ENCODE measurements around the gene EPHB2.

The EPHB2 gene

DNA sequence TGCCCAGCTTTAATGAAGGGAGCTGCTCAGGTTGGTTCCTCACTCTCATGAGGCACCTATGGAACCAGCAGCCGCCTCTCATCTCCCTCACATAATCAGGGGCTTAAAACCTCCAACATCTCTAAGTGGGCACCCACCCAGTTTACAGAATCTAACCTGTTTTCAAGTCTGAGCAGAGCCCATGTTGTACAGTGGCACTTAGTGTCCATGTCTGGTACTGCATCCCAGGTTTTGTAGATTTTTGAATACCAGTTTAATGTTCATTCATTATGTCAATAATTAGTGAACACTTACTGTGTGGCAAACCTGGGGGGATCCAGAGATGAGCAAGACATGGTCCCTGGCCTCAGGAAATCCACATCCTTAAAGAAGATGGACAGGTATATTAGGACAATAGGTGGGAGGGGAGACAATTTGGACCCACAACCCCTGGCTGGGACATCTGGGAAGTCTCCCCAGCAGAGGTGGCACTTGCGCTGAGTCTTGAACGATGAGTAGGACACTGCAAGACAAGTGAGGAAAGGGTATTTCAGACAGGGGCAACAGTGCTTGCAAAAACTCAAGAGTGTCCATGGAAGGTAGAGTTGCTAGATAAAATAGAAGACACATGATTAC is 178.7 kb downstream of the EPHB2 start:
- peak; percentile 41 for DNase-seq

DNA sequence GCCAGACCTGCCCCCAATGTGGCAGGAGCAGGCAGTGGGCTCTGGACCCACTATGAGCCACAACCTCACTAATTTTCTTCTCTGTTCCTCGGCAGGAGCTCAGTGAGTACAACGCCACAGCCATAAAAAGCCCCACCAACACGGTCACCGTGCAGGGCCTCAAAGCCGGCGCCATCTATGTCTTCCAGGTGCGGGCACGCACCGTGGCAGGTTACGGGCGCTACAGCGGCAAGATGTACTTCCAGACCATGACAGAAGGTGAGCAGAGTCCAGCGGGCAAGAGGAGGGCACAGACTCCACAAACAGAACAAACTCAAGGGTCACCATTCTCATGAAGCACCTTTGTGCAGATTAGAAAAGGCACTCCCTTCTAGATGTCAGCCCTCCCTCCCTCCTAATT is 182.2 kb downstream of the EPHB2 start:
- no peak for DNase-seq

DNA sequence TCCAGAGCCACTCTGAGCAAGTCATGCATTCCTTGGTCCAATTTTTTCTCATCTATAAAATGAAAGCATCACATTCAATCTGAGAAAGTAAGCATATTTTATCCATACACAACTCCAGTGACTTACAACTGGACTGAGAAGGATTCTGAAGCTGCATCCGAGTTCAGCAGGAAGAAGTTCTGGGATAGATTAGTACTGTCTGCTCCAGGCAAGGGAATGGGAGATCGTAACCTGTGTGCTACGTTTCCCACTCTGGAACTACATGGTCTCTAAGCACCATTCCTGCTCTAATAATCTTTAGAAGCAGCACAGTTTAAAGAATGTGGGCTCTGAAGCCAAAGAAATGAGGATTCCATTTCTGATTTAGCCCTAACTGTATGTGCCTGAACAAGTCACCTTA is 182.7 kb downstream of the EPHB2 start:
- no peak for DNase-seq

DNA sequence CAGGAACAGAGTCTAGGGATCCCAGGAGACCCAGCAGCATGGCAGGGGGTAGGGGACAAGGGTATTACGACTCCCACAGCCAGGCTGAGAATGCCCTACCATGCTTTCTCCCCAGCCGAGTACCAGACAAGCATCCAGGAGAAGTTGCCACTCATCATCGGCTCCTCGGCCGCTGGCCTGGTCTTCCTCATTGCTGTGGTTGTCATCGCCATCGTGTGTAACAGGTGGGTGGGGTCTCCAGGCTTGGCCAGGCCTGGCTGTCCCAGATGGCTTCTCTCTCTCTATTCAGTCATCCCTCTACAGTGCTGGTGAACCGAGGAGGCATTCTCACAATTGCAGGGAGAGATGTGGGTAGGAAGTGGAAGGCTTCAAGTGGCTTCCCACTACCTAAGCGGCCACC is 184.7 kb downstream of the EPHB2 start:
- DNase-seq: no peak

DNA sequence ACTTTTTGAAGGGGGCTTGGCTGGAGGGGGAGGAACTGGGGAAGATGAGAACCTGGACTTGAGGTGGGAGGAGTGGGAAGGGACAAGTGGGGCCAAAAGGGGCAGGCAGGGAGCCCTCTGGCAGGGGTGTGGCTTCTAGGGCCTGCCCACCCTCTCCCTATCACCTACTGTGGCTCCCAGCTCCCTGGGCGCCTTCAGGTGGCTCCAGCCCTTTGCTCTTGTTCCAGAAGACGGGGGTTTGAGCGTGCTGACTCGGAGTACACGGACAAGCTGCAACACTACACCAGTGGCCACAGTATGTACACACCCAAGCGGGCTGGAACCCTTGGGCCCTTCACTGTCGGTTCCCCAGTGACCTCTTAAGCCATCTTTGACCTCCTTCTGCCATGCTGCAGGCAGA is 185.5 kb downstream of the EPHB2 start:
- DNase-seq: no peak

DNA sequence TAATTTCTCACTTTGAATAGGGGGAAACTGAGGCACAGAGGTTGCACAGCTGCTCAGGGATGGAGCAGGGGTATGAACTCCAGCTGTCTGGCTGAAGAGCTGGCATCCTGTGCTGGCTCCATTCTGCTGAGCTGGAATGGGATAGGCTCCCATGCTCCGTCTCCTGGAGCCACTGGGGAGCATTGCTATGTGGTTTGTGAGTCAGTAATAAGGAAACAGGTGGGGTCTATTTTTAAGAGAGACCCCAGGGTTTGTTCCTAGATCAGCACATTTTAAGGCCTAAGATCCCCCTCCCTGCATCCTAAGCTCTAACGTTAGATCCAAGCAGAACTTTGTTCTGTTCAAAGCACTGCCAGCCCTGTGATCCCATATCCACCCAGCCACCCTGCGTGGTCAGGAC is 189.8 kb downstream of the EPHB2 start:
- DNase-seq: no peak

DNA sequence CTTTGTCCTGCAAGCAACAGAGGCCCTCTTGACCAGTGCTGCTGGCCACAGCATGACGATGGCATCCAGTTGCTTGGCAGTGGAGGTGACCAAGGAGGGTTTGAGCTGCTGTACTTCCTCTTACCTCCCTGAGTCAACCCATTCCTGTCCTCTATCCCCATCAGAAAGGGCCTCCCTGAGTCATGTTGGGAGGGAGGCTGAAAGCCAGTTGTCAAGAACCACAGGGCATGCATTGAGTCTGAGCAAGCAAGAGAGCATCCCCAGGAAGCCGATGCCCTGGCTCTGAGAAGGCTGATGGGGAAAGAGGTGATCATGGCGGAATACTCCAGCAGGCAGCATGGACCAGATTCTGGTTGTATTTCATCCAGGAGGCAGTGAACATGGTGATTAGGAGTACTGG is 192.5 kb downstream of the EPHB2 start:
- no peak for DNase-seq

DNA sequence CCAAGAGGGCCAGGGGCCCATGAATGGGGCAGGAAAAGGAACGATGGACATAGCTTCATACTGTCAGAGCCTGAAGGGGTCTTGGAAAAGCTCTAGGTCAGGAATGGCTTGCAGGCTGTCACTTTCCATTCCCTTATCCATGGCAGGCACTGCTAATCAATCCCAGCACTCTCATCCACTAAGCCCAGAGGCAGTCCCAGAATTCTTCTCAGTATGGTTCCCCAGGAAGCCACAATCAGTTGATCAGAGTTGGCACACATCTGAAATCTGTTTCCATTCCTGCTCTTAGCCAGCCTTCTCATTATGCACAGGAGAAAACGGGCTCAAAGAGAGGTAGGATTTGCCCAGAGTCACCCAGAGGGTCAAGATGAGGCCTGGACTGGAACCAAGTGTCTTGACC is 196.3 kb downstream of the EPHB2 start:
- DNase-seq: no peak

DNA sequence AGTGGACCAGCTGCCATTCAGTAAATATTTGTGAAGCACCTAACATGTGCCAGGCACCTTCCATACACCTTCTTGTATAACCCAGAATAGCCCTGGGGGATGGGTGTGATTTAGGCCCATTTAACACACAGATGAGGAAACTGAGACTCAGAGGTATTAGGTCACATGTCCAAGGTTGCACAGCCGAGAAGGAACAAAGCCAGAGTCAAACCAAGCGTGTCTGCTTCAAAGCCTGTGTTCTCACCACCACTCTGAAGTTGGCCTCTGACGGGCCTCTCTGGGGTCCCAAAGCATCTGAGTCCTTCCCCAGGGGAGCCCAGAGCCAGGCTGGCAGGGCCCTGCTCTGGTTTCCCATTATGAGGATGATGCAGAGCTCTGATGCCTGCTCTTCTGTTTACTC is 196.9 kb downstream of the EPHB2 start:
- DNase-seq: no peak

DNA sequence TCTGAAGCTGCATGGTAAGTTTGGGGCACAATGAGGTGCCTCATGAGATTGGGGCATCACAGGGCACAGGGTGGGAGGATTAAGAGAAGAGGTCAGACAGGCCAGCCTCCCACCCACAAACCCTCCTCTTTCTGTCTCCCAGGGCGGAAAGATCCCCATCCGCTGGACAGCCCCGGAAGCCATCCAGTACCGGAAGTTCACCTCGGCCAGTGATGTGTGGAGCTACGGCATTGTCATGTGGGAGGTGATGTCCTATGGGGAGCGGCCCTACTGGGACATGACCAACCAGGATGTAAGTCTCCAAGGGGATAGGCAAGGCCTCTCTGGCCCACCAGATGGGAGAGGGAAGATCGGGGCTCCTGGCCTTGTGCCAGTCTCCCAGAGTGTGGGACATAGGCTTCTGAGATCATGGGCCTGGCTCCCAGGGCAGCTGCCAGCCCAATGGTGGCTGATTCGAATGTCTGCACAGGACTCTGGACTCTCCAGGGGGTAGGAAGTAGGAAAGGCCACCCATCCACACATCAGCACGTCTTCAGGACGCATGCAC is 198.3 kb downstream of the EPHB2 start:
- DNase-seq: no peak

DNA sequence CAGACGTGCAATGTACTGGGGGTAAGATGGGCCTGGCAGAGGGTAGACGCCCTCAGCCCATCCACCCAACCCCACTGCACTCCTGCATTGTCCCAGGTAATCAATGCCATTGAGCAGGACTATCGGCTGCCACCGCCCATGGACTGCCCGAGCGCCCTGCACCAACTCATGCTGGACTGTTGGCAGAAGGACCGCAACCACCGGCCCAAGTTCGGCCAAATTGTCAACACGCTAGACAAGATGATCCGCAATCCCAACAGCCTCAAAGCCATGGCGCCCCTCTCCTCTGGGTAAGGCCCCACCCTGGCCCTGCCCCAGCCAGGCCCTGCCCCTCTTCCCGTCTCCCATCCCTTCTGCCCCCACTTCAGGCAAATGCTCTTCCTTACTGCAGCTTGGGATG is 199.6 kb downstream of the EPHB2 start:
- no peak for DNase-seq

DNA sequence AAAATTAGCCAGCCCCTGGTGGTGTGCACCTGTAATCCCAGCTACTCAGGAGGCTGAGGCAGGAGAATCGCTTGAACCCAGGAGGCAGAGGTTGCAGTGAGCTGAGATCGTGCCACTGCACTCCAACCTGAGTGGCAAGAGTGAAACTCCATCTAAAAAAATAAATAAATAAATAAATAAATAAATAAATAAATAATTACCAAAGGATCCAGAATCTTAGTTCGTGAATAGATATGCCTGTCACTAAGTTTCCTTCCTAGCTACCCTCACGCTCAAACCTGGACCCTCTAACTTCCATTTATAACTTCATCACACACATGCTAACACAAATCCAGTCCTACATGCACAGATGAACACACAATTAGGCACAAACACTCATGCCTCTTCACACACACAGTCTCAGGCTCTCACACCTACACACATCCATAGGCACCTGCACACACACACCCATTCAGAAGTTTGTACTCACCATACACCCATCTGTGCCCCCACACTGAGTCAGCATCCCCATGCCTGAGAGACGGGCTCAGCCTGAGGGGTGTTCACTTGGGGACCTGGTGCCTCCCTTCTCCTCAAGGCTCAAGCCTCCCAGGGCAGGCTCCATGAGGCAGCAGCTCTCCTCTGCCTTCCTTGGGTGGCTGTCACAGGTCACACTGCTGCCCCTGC is 200.5 kb downstream of the EPHB2 start:
- no peak for DNase-seq

DNA sequence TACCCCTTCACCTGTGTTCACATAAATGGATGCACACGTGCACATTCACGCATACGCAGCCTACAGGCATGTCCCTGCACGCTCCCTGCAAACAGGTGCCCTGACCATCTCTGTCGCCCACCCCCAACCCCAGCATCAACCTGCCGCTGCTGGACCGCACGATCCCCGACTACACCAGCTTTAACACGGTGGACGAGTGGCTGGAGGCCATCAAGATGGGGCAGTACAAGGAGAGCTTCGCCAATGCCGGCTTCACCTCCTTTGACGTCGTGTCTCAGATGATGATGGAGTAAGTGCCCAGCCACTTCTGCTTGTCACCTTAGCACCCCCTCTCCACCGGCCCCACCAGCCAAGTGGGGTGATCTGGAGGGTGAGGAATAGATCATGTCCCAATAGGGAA is 201.7 kb downstream of the EPHB2 start:
- DNase-seq: no peak

DNA sequence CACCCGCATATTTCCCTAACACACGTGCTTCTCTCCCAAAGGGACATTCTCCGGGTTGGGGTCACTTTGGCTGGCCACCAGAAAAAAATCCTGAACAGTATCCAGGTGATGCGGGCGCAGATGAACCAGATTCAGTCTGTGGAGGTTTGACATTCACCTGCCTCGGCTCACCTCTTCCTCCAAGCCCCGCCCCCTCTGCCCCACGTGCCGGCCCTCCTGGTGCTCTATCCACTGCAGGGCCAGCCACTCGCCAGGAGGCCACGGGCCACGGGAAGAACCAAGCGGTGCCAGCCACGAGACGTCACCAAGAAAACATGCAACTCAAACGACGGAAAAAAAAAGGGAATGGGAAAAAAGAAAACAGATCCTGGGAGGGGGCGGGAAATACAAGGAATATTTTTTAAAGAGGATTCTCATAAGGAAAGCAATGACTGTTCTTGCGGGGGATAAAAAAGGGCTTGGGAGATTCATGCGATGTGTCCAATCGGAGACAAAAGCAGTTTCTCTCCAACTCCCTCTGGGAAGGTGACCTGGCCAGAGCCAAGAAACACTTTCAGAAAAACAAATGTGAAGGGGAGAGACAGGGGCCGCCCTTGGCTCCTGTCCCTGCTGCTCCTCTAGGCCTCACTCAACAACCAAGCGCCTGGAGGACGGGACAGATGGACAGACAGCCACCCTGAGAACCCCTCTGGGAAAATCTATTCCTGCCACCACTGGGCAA is 202.9 kb downstream of the EPHB2 start:
- no peak for DNase-seq

DNA sequence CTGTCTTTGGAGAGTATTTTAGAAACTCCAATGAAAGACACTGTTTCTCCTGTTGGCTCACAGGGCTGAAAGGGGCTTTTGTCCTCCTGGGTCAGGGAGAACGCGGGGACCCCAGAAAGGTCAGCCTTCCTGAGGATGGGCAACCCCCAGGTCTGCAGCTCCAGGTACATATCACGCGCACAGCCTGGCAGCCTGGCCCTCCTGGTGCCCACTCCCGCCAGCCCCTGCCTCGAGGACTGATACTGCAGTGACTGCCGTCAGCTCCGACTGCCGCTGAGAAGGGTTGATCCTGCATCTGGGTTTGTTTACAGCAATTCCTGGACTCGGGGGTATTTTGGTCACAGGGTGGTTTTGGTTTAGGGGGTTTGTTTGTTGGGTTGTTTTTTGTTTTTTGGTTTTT is 203.5 kb downstream of the EPHB2 start:
- DNase-seq: no peak

DNA sequence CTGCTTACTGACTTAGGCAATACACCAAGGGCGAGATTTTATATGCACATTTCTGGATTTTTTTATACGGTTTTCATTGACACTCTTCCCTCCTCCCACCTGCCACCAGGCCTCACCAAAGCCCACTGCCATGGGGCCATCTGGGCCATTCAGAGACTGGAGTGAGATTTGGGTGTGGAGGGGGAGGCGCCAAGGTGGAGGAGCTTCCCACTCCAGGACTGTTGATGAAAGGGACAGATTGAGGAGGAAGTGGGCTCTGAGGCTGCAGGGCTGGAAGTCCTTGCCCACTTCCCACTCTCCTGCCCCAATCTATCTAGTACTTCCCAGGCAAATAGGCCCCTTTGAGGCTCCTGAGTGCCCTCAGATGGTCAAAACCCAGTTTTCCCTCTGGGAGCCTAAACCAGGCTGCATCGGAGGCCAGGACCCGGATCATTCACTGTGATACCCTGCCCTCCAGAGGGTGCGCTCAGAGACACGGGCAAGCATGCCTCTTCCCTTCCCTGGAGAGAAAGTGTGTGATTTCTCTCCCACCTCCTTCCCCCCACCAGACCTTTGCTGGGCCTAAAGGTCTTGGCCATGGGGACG is 204.1 kb downstream of the EPHB2 start:
- DNase-seq: no peak

DNA sequence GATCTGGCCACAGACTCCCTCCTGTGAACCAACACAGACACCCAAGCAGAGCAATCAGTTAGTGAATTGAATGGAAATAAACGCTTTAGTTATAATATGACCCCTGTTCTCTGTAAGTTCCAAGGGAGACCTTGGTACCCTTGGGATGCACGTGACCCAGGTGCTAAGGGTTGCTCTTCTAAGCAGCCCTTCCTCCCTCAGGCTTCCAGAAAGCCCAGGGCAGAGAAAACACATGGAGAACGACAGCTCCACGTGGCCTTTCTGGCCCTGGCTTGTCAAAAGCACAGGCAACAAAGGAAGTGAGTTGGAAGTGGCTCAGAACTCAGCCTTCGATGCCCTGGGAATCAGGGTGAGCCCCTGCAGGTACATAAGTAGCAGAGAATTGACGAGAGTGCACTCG is 204.6 kb downstream of the EPHB2 start:
- peak; percentile 37 for DNase-seq

DNA sequence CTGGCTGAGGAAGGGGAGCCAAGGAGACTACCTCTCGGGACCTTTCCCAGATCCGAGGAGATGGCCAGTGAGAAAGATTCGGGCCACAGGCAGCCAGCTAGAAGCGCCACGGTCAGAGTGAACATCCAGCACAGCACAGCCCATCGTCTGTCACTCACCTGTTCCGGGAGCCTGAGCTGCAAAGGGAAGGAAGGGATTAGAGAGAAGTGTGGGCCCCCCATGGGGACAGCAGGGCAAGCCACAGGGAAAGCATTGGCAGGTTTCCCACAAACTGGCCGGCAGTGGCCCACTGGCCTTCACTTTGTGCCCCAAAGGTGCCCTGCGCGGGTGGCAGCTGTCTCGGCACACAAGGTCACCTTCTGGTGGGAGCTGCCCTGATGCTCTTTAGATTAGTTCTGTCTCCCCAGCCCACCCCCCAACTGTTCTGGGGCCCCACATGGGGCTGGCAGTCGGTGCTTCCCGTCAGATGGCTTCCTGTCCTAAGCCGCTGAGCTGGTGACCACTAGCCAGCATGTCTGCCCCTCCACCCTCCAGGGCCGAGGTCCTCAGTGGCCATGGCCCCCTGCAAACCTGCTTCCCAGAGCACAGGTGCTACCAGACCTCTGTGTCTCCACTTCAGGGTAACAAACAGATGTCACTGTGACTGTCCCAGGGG is 205.3 kb downstream of the EPHB2 start:
- DNase-seq: peak; percentile 47

DNA sequence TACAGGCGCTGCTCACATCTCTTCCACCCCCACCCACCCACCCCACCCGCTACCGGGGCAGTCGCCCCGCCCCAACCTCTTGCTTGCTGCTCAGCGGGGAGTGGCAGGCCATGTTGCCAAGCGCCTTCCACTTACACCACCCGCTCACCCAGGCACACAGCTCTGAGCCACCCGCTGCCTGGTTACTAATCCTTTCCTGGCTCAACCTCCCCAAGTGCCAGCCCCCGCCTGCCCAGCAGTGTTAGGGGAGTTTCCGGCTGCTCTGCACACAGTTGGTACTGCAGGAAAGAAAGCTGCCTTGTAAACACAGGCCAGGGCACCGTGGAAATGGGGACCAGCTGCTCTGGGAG is 205.8 kb downstream of the EPHB2 start:
- DNase-seq: peak; percentile 34

DNA sequence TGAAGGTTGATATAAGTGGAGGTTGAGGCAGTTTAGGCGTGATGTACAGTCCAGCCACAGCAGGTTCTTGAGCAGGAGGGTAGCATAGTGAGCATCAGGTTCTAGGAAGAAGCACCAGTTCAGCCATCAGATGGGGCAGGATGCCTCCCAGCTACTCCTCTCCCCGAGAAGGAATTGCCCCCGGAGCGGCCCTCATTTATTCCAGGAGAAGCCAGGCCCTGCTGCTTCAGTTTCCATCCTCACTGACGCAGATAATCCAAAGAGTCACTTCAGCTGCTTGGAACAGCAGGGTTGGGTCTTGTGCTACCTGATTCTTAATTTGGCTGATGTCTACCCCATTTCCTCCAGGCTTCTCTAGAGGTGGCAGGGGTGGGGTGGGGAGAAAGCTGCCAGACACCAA is 207.3 kb downstream of the EPHB2 start:
- peak; percentile 57 for DNase-seq

DNA sequence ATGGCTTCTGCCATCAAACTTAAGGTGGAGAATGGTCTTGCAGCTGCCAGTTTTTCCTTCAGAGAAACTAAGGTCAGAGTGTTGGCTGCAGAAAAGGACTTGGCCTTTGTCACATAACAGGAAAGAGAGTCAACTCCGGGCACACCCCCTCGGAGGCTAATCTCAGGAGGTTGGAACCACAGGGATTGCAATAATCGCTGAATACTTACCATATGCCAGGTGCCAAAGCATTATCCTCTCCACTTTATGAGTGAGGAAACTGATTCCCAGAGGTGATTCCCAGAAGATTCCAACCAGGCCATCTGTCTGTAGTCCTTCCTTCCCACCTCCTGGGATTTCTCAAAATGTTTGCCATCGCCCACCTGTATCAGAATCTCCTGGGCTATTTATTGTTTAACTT is 208.0 kb downstream of the EPHB2 start:
- no peak for DNase-seq

DNA sequence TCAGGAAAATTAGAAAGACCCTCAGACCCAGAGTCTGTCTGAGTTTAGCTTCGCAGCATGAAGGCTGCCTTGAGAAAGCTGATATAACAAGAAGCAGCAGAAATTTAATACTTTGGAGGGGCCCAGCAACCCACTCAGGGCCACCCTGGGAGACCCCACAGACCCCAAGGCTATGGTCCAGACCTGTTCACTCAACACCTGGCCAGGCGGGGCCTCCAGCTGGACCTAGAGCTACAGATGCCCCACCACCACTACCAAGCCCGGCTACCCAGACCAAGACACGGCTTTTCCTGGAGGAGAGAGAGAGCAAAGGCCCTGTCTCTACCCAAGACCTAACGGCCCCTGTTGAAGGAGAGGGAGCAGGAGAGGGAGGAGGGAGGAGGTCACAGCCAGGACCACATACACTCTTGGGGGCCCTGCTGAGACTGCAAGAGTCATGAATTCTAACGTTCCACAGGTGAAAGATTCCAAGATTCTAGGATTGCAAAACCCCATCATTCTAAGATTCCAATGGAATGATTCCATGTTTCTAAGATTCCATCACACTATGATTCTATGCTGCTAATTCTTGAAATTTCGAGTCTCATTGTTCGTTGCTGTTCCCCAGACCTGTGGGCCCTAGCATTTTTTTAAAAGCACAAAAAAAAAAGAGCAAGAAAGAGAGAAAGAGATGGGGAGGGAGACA is 208.8 kb downstream of the EPHB2 start:
- peak; percentile 19 for DNase-seq
